RWPE2 (cell line): ENCODE data around the gene CACYBP.
A peak's percentile ranks its signal among the peaks of the same experiment; 100 is the strongest.

ENCODE experiments used
- ATAC-seq: fragments of 200-7000 bp; cut with Tn5 transposase; 3 replicates; pipeline ENCODE4 v1.9.1; 2021; ENCODE audit warnings: low read depth
- DNase-seq: peaks from one replicate; pipeline ENCODE4 v3.0.0-alpha.2; 2020; ENCODE audit warnings: low spot score
- H3K27ac ChIP-seq: fragments of 450-650 bp; 2 replicates; pipeline ENCODE4 v1.5.1; 2017; ENCODE audit warnings: mild to moderate bottlenecking; ENCODE audit not compliant: poor library complexity, severe bottlenecking
- H3K27me3 ChIP-seq: fragments of 250-450 bp; sonication (Bioruptor Pico); 2 replicates; pipeline ENCODE4 v1.5.1; 2021; ENCODE audit warnings: mild to moderate bottlenecking, moderate library complexity; ENCODE audit not compliant: insufficient read depth, poor library complexity, severe bottlenecking
- H3K36me3 ChIP-seq: fragments of 250-450 bp; sonication (Bioruptor Pico); 2 replicates; pipeline ENCODE4 v1.5.1; 2020; ENCODE audit warnings: low read depth, mild to moderate bottlenecking, moderate library complexity
- H3K4me1 ChIP-seq: fragments of 250-450 bp; sonication (Bioruptor Pico); 2 replicates; pipeline ENCODE4 v1.5.1; 2021; ENCODE audit warnings: mild to moderate bottlenecking, moderate library complexity; ENCODE audit not compliant: insufficient read depth, poor library complexity, severe bottlenecking
- H3K4me3 ChIP-seq: fragments of 250-450 bp; sonication (Bioruptor Pico); 2 replicates; pipeline ENCODE4 v1.5.1; 2021; ENCODE audit warnings: mild to moderate bottlenecking, moderate library complexity; ENCODE audit not compliant: severe bottlenecking
- H3K9me3 ChIP-seq: fragments of 250-450 bp; sonication (Bioruptor Pico); 2 replicates; pipeline ENCODE4 v1.5.1; 2021; ENCODE audit warnings: mild to moderate bottlenecking, moderate library complexity; ENCODE audit not compliant: severe bottlenecking
- TF ChIP-seq, protein P1 (sequence below): fragments of 450-650 bp; IDR thresholded peaks from one replicate; pipeline ENCODE4 v1.5.1; 2017; ENCODE audit warnings: mild to moderate bottlenecking, moderate library complexity; ENCODE audit not compliant: poor library complexity, severe bottlenecking

Gene CACYBP

GRCh38 chr1:174999936-175000696, at the start of gene CACYBP:
CACYBP (plus strand) TSS chr1:174999947; CDS start chr1:175000181, 234 bp downstream.
- DNase-seq, result peak; percentile 55
- ATAC-seq, result peak; percentile 11; the same call in 2 of the 3 replicates
- peak within 1 kb of the TSS; percentile 52 for H3K4me3 ChIP-seq
- peak within 1 kb of the TSS; percentile 81 for H3K27ac ChIP-seq
- TF ChIP-seq, protein P1, sequence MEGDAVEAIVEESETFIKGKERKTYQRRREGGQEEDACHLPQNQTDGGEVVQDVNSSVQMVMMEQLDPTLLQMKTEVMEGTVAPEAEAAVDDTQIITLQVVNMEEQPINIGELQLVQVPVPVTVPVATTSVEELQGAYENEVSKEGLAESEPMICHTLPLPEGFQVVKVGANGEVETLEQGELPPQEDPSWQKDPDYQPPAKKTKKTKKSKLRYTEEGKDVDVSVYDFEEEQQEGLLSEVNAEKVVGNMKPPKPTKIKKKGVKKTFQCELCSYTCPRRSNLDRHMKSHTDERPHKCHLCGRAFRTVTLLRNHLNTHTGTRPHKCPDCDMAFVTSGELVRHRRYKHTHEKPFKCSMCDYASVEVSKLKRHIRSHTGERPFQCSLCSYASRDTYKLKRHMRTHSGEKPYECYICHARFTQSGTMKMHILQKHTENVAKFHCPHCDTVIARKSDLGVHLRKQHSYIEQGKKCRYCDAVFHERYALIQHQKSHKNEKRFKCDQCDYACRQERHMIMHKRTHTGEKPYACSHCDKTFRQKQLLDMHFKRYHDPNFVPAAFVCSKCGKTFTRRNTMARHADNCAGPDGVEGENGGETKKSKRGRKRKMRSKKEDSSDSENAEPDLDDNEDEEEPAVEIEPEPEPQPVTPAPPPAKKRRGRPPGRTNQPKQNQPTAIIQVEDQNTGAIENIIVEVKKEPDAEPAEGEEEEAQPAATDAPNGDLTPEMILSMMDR, result no peak
- H3K4me1 ChIP-seq, result peaks cover 9% of the 10 kb centered on the region
- no peaks in the 10 kb centered on the region for H3K9me3 ChIP-seq
- H3K36me3 ChIP-seq, result peaks cover 11% of the 10 kb centered on the region
- no peaks in the 10 kb centered on the region for H3K27me3 ChIP-seq

DNA sequence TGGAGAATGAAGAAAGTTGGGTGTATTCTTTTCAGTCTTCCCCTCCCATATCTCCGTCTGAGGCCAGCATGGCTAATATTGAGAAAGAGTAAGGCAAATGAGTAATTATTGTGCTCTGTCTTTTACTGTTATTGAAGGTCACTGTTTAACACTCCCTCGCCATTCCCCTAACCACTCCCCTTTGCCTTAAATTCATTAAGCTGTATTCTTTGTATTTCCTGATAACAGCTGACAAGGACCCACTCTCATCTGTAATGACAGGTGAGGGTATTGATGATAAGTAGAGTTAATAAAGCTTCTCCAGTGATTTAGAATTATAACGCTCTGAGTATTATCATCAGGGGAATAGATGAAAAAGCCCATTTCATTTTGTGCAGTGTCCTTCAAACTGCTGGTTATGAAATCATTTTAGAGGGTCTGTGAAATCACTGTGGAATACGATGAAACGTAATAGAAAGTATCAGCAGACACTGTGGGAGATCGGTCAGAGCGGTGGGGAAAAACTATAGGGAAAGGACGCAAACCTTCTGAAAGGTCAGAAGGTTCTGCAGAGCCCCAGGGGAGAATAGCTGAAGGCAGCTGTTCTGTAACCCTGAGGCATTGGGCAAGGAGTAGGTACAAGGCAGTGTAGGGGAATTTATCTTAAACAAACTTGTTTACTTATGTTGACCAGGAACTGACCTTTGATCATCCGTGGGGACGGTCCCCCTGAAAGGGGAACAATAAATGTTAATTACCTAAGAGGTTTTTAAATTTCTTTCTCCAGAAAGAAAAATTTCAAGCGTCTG, 46.3 kb upstream of the CACYBP start:
- TF ChIP-seq, protein P1, result no peak
- Histone ChIP-seq H3K27me3 (no peaks in the 10 kb centered on the region), H3K27ac (no peak overlapping the region), H3K4me3 (no peak overlapping the region), H3K4me1 (no peaks in the 10 kb centered on the region), H3K36me3 (no peaks in the 10 kb centered on the region), H3K9me3 (no peaks in the 10 kb centered on the region)
- DNase-seq (no peak), ATAC-seq (no peak)

- no peaks in the 10 kb centered on the region for H3K4me1 ChIP-seq
- H3K27ac ChIP-seq, result no peak overlapping the region
- DNase-seq, result no peak
- H3K36me3 ChIP-seq, result no peaks in the 10 kb centered on the region
- no peaks in the 10 kb centered on the region for H3K9me3 ChIP-seq
- no peaks in the 10 kb centered on the region for H3K27me3 ChIP-seq
- no peak for ATAC-seq
- TF ChIP-seq, protein P1, result no peak
- no peak overlapping the region for H3K4me3 ChIP-seq
These were observed 45.7 kb upstream of the CACYBP start for GRCh38 chr1:174954073-174954460.

DNA sequence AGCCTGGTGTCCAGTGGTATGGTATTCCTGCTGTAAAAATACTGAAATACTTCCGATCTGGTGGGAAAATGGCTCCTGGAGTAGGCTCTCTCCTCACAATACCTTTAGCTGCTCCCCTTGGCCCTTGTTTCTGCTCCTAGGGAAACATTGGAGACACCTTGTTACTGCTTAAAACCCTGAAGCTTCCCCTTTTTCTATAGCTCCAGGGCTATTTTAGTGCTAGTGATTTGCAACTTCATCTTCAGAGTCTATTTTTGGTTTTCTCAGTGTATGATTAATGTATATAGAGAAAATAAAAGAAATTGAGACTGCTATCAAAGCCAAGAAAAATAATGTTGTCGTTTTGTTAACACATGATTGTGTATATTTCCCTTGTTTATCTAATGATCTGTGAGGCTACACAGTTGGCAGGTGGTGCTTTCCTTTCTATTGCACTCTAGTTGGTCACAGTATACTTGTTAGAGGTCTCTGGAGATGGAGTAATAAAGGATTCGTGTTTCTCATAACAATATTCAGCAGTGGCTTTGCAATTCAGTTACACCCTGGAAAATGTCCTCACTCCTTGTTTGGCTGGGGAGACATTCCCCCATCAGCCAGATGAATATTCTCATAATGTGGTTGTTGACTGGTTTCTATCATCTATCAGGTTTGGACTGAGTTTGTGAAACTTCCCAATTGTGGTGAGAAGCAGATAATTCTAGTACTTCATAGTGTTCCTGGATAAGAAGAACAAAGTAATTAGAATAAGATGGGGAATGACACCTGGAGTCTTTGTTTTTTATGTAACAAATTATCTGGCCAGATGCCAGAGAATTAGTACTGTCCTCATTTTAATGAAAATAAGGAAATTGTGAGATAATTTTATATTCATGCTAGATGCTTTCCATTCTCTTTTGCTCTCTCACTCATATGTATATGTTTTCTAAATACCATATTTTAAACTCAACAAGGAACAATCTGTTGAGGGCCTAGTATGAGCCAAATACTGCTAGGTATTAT, 44.8 kb upstream of the CACYBP start:
- no peaks in the 10 kb centered on the region for H3K9me3 ChIP-seq
- H3K27me3 ChIP-seq, result no peaks in the 10 kb centered on the region
- ATAC-seq (no peak), DNase-seq (no peak)
- H3K36me3 ChIP-seq, result no peaks in the 10 kb centered on the region
- TF ChIP-seq, protein P1, result no peak
- no peak overlapping the region for H3K27ac ChIP-seq
- no peak overlapping the region for H3K4me3 ChIP-seq
- H3K4me1 ChIP-seq, result no peaks in the 10 kb centered on the region
